ENCODE data around the gene ANKRD62. TPM values are rescaled to one million over a fixed set of nuclear protein-coding genes. Genes with fewer than 3 reads are reported as not detected.

The ANKRD62 gene
- total RNA-seq, 1 donor from 2014 or later = not detected

DNA sequence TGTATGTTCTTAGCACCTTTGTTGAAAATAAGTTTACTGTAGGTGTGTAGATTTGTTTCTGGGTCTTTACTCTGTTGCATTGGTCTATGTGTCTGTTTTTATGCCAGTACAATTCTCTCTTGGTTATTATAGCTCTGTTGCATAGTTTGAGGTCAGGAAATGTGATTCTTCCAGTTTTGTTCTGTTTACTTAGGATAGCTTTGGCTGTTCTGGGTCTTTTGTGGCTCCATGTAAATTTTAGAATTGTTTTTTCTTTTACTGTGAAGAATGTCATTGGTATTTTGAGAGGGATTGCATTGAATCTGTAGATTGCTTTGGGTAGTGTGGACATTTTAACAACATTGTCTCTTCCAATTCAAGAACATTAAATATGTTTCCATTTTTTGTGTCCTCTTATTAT lies 69.1 kb downstream of the ANKRD62 start:
- ATAC-seq (no peak), DNase-seq (ENCODE audit: low spot score) (no peak)

DNA sequence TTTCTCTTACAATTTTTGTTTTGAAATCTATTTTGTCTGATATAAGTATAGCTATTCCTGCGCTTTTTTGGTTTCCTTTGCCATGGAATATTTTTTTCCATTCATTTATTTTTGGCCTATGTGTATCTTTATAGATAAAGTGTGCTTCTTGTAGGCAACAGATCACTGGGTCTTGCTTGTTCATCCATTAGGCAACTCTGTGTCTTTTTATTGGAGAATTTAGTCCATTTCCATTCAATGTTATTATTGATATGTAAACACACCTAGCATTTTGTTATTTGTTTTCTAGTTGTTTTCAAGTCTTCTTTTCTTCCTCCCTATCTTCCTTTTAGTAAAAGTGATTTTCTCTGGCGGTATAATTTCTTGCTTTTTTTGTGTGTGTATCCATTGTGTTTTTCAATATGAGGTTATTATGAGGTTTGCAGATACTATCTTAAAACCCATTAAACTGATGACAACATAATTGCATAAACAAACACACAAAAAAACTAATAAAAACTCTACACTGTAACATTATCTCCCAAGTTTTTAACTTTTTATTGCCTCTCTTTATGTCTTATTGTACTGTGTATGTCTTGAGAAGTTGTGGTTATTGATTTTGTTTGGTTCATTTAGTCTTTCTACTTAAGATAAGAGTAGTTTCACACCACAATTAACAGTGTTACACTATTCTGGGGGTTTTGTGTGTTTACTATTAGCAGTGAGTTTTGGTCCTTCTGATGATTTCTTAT lies 71.6 kb downstream of the ANKRD62 start:
- DNase-seq (ENCODE audit: low spot score) (no peak), ATAC-seq (no peak)

Other genes with a start within 250 kb of the ANKRD62 start
- 12.9 TPM for gene CHMP1B, start 242.4 kb upstream of the ANKRD62 start, total RNA-seq
- gene MPPE1, start 185.5 kb upstream of the ANKRD62 start, total RNA-seq = 27.2 TPM
- gene IMPA2, start 112.3 kb upstream of the ANKRD62 start, total RNA-seq = 51.3 TPM
- gene CIDEA, start 160.5 kb downstream of the ANKRD62 start, total RNA-seq = not detected
- 5.2 TPM for gene TUBB6, start 214.4 kb downstream of the ANKRD62 start, total RNA-seq

Data from left lobe of liver (tissue), 2 donors.